Ishikawa (cell line): ENCODE measurements around the gene SH2D4B.
A peak's percentile ranks its signal among the peaks of the same experiment; 100 is the strongest.

Source experiments
- CEBPB ChIP-seq: IDR thresholded peaks from 2 replicates; pipeline ENCODE4 v1.6.1; 2012
- CREB1 ChIP-seq: IDR thresholded peaks from 2 replicates; pipeline ENCODE4 v1.6.1; 2012; ENCODE audit warnings: low read depth
- EGR1 ChIP-seq: IDR thresholded peaks from 2 replicates; pipeline ENCODE4 v1.6.1; 2012
- EP300 ChIP-seq: IDR thresholded peaks from 2 replicates; pipeline ENCODE4 v1.6.1; 2012; ENCODE audit warnings: borderline replicate concordance
- FOXM1 ChIP-seq: IDR thresholded peaks from 2 replicates; pipeline ENCODE4 v1.6.1; 2012; ENCODE audit warnings: low read depth, borderline replicate concordance
- NFIC ChIP-seq: IDR thresholded peaks from 2 replicates; pipeline ENCODE4 v1.6.1; 2012
- RAD21 ChIP-seq: IDR thresholded peaks from 2 replicates; pipeline ENCODE4 v1.6.1; 2012; ENCODE audit warnings: low read depth
- TAF1 ChIP-seq: IDR thresholded peaks from 2 replicates; pipeline ENCODE4 v1.6.1; 2012; ENCODE audit warnings: low read depth, mild to moderate bottlenecking
- TCF12 ChIP-seq: IDR thresholded peaks from 2 replicates; pipeline ENCODE4 v1.6.1; 2012; ENCODE audit warnings: low read depth
- TEAD4 ChIP-seq: IDR thresholded peaks from 2 replicates; pipeline ENCODE4 v1.6.1; 2012
- USF1 ChIP-seq: IDR thresholded peaks from 2 replicates; pipeline ENCODE4 v1.6.1; 2012
- YY1 ChIP-seq: IDR thresholded peaks from 2 replicates; pipeline ENCODE4 v1.6.1; 2012; ENCODE audit warnings: low read depth
- ZBTB7A ChIP-seq: IDR thresholded peaks from 2 replicates; pipeline ENCODE4 v1.6.1; 2012; ENCODE audit warnings: low read depth
- TF ChIP-seq, protein P1 (sequence below): IDR thresholded peaks from 2 replicates; pipeline ENCODE4 v1.6.1; 2012
- TF ChIP-seq, protein P2 (sequence below): IDR thresholded peaks from 2 replicates; pipeline ENCODE4 v1.6.1; 2012; ENCODE audit warnings: low read depth, mild to moderate bottlenecking

The SH2D4B gene

DNA sequence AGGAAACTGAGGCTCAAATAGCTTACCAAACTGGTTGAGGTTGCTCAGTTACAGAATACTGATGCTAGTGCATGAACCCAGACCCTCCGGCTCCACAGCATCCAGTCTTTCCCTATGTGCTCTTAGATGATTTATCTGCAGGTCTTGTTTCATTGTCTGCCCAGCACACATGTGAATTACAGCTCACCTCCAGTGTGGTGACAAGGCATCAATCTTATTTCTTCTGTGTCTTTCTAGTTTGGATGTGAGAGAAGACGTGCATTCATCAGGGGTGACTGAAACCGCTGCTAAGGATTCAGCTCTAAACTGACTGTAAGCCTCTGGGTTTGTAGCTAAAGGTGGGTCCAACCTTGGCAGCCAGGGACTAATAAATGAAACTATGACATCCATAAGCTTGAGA lies 123.8 kb downstream of the SH2D4B start:
- TF ChIP-seq TAF1 (no peak), EP300 (no peak), RAD21 (no peak), TEAD4 (no peak), CREB1 (no peak), USF1 (no peak), FOXM1 (no peak), TCF12 (no peak), ZBTB7A (no peak), CEBPB (no peak), YY1 (no peak), NFIC (no peak)
- TF ChIP-seq, protein P1, sequence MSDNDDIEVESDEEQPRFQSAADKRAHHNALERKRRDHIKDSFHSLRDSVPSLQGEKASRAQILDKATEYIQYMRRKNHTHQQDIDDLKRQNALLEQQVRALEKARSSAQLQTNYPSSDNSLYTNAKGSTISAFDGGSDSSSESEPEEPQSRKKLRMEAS = no peak
- TF ChIP-seq, protein P2, sequence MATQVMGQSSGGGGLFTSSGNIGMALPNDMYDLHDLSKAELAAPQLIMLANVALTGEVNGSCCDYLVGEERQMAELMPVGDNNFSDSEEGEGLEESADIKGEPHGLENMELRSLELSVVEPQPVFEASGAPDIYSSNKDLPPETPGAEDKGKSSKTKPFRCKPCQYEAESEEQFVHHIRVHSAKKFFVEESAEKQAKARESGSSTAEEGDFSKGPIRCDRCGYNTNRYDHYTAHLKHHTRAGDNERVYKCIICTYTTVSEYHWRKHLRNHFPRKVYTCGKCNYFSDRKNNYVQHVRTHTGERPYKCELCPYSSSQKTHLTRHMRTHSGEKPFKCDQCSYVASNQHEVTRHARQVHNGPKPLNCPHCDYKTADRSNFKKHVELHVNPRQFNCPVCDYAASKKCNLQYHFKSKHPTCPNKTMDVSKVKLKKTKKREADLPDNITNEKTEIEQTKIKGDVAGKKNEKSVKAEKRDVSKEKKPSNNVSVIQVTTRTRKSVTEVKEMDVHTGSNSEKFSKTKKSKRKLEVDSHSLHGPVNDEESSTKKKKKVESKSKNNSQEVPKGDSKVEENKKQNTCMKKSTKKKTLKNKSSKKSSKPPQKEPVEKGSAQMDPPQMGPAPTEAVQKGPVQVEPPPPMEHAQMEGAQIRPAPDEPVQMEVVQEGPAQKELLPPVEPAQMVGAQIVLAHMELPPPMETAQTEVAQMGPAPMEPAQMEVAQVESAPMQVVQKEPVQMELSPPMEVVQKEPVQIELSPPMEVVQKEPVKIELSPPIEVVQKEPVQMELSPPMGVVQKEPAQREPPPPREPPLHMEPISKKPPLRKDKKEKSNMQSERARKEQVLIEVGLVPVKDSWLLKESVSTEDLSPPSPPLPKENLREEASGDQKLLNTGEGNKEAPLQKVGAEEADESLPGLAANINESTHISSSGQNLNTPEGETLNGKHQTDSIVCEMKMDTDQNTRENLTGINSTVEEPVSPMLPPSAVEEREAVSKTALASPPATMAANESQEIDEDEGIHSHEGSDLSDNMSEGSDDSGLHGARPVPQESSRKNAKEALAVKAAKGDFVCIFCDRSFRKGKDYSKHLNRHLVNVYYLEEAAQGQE = no peak

DNA sequence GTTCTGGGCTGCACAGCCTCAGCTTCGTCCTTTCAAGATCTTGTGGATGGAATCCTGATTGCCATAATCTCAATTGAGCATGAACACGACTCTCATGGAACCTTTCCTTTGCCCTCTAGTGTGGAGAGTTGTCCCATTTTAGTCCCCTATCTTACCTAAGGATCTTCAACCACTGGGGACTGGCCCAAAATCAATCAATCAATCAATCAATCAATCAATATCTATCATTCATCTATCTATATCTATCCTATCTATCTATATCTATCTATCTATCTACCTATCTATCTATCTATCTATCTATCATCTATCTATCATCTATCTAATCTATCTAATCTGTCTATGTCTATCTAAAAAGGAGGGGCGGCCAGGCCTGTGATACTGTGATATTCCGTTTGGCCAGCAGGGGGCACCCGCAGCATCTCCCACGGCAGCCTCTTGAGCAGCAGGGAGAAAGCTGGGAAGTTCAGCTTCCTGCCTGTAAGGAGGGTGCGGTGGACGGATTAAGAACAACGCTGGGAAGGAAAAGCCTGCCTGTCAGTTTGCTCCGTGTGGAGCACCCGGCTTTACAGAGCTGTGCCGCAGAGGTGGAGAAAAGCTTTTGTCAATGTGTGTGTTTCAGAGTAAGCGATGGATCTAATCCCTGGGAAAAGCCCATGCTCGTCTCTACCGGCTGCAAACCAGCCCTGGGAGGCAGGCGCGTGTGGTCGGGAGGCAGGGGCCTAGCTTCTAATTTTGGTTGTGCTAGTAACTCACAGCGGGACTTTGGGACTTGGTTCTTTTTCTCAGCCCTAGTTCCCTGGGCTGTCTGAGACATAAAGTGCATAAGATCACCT lies 124.9 kb downstream of the SH2D4B start:
- no peak for TF ChIP-seq ZBTB7A
- TF ChIP-seq RAD21 = peak; percentile 78

DNA sequence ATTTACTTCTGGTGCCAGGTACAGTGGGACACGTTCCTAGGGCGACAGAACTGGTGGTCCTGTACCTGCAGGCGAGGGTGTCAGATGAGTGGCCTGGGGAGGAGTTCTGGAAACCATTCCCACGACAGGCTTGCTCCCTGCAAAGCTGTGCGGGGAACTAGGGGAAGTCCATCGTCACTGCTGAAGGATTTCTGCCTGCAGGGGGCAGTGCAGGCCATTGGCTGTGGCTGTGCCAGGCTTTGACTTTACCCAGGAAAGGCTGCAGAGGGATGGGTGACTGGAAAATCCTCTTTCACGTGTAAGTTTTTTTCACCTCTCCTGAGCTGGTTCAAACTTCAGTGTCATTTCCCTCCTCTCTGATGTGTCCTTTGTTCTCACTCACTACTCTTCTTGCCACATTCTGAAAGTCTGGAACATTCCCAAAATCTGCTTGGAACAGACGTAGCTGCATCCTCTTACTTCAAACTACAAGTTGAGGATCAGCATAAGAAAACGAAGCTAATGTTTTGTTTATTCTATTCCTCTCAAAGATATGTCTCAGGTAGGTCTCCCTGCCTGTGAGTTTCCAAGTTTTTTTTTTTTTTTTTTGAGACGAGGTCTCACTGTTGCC lies 126.5 kb downstream of the SH2D4B start:
- no peak for TF ChIP-seq FOXM1
- TF ChIP-seq ZBTB7A = no peak
- TF ChIP-seq TAF1 = no peak
- no peak for TF ChIP-seq EP300
- TF ChIP-seq CEBPB = no peak
- TF ChIP-seq, protein P1 = no peak
- TF ChIP-seq TEAD4 = peak; percentile 83
- no peak for TF ChIP-seq EGR1
- no peak for TF ChIP-seq NFIC
- TF ChIP-seq RAD21 = peak; percentile 84
- TF ChIP-seq, protein P2 = no peak
- TF ChIP-seq YY1 = no peak
- TF ChIP-seq CREB1 = no peak

- TF ChIP-seq USF1 = no peak
- TF ChIP-seq, protein P1 = no peak
Measured at GRCh38 chr10:80669485-80669884, 131.8 kb downstream of the SH2D4B start.

GRCh38 chr10:80670774-80671173 lies 133.1 kb downstream of the SH2D4B start:
- TF ChIP-seq EGR1 = no peak

DNA sequence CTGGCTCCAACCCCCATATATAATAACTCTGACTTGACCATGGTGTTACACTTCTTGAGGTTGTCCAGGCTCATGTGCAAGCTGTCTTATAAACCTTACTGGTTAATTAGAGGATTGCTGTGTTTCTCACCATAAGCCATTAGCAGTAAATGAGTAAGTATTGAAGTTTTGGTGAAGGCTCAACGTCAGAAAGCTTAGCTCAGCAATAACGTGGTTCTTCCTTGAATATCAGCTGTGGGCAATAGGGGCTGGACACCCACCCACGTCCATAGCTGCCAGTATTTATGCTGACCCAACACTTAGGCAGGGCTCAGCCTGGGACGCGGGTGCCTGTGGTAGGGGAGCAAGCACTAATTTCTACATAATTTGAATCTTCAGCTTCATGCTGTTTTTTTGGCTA lies 134.1 kb downstream of the SH2D4B start:
- no peak for TF ChIP-seq YY1
- no peak for TF ChIP-seq RAD21
- TF ChIP-seq TCF12 = no peak
- TF ChIP-seq, protein P2 = no peak
- no peak for TF ChIP-seq TAF1
- TF ChIP-seq EGR1 = no peak
- TF ChIP-seq NFIC = no peak
- no peak for TF ChIP-seq FOXM1
- TF ChIP-seq EP300 = no peak
- TF ChIP-seq CREB1 = no peak
- TF ChIP-seq USF1 = no peak
- TF ChIP-seq TEAD4 = no peak
